K562 (cell line): Measurements from ENCODE around the gene SF3A2. TPM values are rescaled to one million over a fixed set of nuclear protein-coding genes. Genes with fewer than 3 reads are reported as not detected.

Source experiments
- BCLAF1 ChIP-seq, 2 experiments: fragments of 450-650 bp in 1 of 2; IDR thresholded peaks; 2 replicates each; pipeline ENCODE4 v1.6.1; 2011 to 2017; ENCODE audit warnings: low read depth in 2 of 2, antibody characterized with exemption in 1 of 2, borderline replicate concordance in 1 of 2, low read length in 1 of 2, mild to moderate bottlenecking in 1 of 2, mixed read lengths in 1 of 2; ENCODE audit not compliant: control insufficient read depth in 1 of 2
- CHD1 ChIP-seq: fragments of 200-600 bp; sonication (generic); IDR thresholded peaks from one replicate; pipeline ENCODE4 v1.6.1; 2012; ENCODE audit warnings: mild to moderate bottlenecking, moderate library complexity, low read length, inconsistent platforms
- POLR2H ChIP-seq: IDR thresholded peaks from 2 replicates; pipeline ENCODE4 v1.6.1; 2016; ENCODE audit warnings: missing genetic modification characterization, low read depth, mild to moderate bottlenecking, control low read depth, missing compliant biosample characterization, moderate library complexity
- TEAD4 ChIP-seq, 2 experiments: sonication (generic) in 1 of 2; formaldehyde crosslinking in 1 of 2; IDR thresholded peaks; 2 replicates each; pipeline versions ENCODE4 v1.6.1 to v1.8.0; 2012 to 2022; ENCODE audit warnings: borderline replicate concordance in 1 of 2, inconsistent platforms in 1 of 2, low read length in 1 of 2, mild to moderate bottlenecking in 1 of 2, missing genetic modification reagents in 1 of 2
- ZBTB9 ChIP-seq: fragments of 450-650 bp; formaldehyde crosslinking; IDR thresholded peaks from 2 replicates; pipeline ENCODE4 v1.4.0; 2020; ENCODE audit warnings: mild to moderate bottlenecking, moderate library complexity
- ZC3H11A ChIP-seq: IDR thresholded peaks from 2 replicates; pipeline ENCODE4 v1.6.1; 2012; ENCODE audit warnings: low read depth, low read length, improper control_type of control experiment
- ZNF511 ChIP-seq: sonication (generic); formaldehyde crosslinking; IDR thresholded peaks from 2 replicates; pipeline ENCODE4 v1.8.0; 2022; ENCODE audit warnings: mild to moderate bottlenecking, missing genetic modification reagents
- ZNF639 ChIP-seq, 2 experiments: fragments of 200-800 bp in 1 of 2; sonication (Bioruptor generic) in 1 of 2; sonication (generic) in 1 of 2; formaldehyde crosslinking in 1 of 2; IDR thresholded peaks in 1 of 2; conservative IDR thresholded peaks in 1 of 2; 2 replicates each; pipeline versions ENCODE4 v1.5.0 to v1.6.1; 2016 to 2020; ENCODE audit warnings: missing compliant biosample characterization in 1 of 2, missing genetic modification characterization in 1 of 2, missing genetic modification reagents in 1 of 2
- polyA plus RNA-seq, 8 experiments: library from polyadenylated mRNA; depleted of rRNA in 4 of 8; stranded (reverse) in 5 of 8; unstranded in 3 of 8; fragments of >200 nt; fragmentation: Nextera tagmentation in 2 of 8; fragmentation: Illumina TruSeq in 1 of 8; extraction: Ambion mirVana in 2 of 8; extraction: Trizol in 1 of 8; gene quantifications; 2 replicates each; pipeline versions ENCODE4 v1.2.1 to v1.2.3, GENCODE V29; 2011 to 2014; ENCODE audit warnings: inconsistent platforms in 1 of 8, missing spikeins in 1 of 8
- total RNA-seq, 7 experiments: library from RNA; depleted of rRNA in 6 of 7; stranded (reverse); fragments of >200 nt in 6 of 7; fragmentation: Illumina TruSeq in 2 of 7; extraction: Trizol in 2 of 7; gene quantifications; 2 replicates each; pipeline versions ENCODE4 v1.2.1 to v1.2.3, GENCODE V29; 2011 to 2021; ENCODE audit warnings: low replicate concordance in 1 of 7

SF3A2 gene
- total and polyA plus RNA-seq, 9 of the 15 experiments (the other 6 are each of a cell fraction or from before 2014, with no cell fraction given): 0.17 to 194 (median 22.8) TPM

- 0 out of 4 replicates have a peak, but pooled peaks of 1 of the 2 experiments have one; percentile 13 for TF ChIP-seq BCLAF1 (IDR thresholded peaks at IDR 0.05; ENCODE audit: borderline replicate concordance in 1 of 2, control insufficient read depth in 1 of 2, low read depth in 2 of 2, low read length in 1 of 2)
- TF ChIP-seq ZNF511 (CRISPR knock-in tag): peak; percentile 7
- 0 out of 2 replicates have a peak, but pooled peaks have one; percentile 48 for TF ChIP-seq ZBTB9 (CRISPR knock-in tag)
- 0 out of 2 replicates have a peak, but pooled peaks have one; percentile 65 for TF ChIP-seq ZC3H11A
- peak in 1 of 2 experiments; percentile 90; a peak in 2 of 4 replicates for TF ChIP-seq ZNF639 (CRISPR knock-in tag; conservative IDR thresholded peaks at IDR 0.05 in 1 of 2, IDR thresholded peaks at IDR 0.05 in 1 of 2)
- 0 out of 2 replicates have a peak, but pooled peaks have one; percentile 32 for TF ChIP-seq POLR2H (tag)
- TF ChIP-seq CHD1: peak; percentile 64
- peak; percentile 64; the same call in 1 of the 2 replicates for TF ChIP-seq TEAD4 (IDR thresholded peaks at IDR 0.05; ENCODE audit: low read length)
- no peak for TF ChIP-seq TEAD4 (CRISPR knock-in tag; IDR thresholded peaks at IDR 0.05; ENCODE audit: borderline replicate concordance)
Measured at GRCh38 chr19:2270423-2271233, 34.0 kb downstream of the SF3A2 start (continued).
